ENCODE results near the gene ENDOV.

Gene ENDOV

GRCh38 chr17:80485846-80486245, 70.9 kb downstream of the ENDOV start:
- Histone ChIP-seq H3K36me3 (replicated peaks; ENCODE audit: low read depth, low read length) (no peaks in the 10 kb centered on the region), H3K9ac (ENCODE audit: low read length) (no peak overlapping the region), H3K4me3 (ENCODE audit: low read length) (no peak overlapping the region), H2AFZ (ENCODE audit: low read depth, low read length) (no peak overlapping the region), H3K9me3 (ENCODE audit: insufficient read depth, low read length) (no peaks in the 10 kb centered on the region), H3K27ac (ENCODE audit: low read length) (no peak overlapping the region), H3K27me3 (ENCODE audit: low read depth, low read length) (no peaks in the 10 kb centered on the region), H3K79me2 (ENCODE audit: low read length) (no peaks in the 10 kb centered on the region), H4K20me1 (ENCODE audit: insufficient read depth, low read length) (no peaks in the 10 kb centered on the region), H3K4me1 (ENCODE audit: low read length) (peaks cover 7% of the 10 kb centered on the region; the same call in 1 of the 2 replicates), H3K4me2 (ENCODE audit: low read length) (0 out of 2 replicates have a peak overlapping the region, but pooled peaks have one; percentile 9)
- no peak for TF ChIP-seq CTCF (IDR thresholded peaks at IDR 0.05; ENCODE audit: low read depth, low read length)
- TF ChIP-seq EZH2phosphoT487 (IDR thresholded peaks at IDR 0.05; ENCODE audit: low read depth) = no peak

- H3K4me3 ChIP-seq (ENCODE audit: low read length) = no peak overlapping the region
- no peak for TF ChIP-seq EZH2phosphoT487 (IDR thresholded peaks at IDR 0.05; ENCODE audit: low read depth)
- no peak for TF ChIP-seq CTCF (IDR thresholded peaks at IDR 0.05; ENCODE audit: low read depth, low read length)
- no peak overlapping the region for H3K4me2 ChIP-seq (ENCODE audit: low read length)
- H2AFZ ChIP-seq (ENCODE audit: low read depth, low read length) = no peak overlapping the region
- no peaks in the 10 kb centered on the region for H4K20me1 ChIP-seq (ENCODE audit: insufficient read depth, low read length)
- peaks cover 7% of the 10 kb centered on the region; the same call in 1 of the 2 replicates for H3K4me1 ChIP-seq (ENCODE audit: low read length)
- no peaks in the 10 kb centered on the region for H3K27me3 ChIP-seq (ENCODE audit: low read depth, low read length)
- no peak overlapping the region for H3K27ac ChIP-seq (ENCODE audit: low read length)
- H3K9ac ChIP-seq (ENCODE audit: low read length) = no peak overlapping the region
- H3K36me3 ChIP-seq (replicated peaks; ENCODE audit: low read depth, low read length) = no peaks in the 10 kb centered on the region
- no peaks in the 10 kb centered on the region for H3K9me3 ChIP-seq (ENCODE audit: insufficient read depth, low read length)
- no peaks in the 10 kb centered on the region for H3K79me2 ChIP-seq (ENCODE audit: low read length)
These were observed 71.7 kb downstream of the ENDOV start for GRCh38 chr17:80486692-80487091.

- no peaks in the 10 kb centered on the region for H4K20me1 ChIP-seq (ENCODE audit: insufficient read depth, low read length)
- H2AFZ ChIP-seq (ENCODE audit: low read depth, low read length) = no peak overlapping the region
- H3K27me3 ChIP-seq (ENCODE audit: low read depth, low read length) = no peaks in the 10 kb centered on the region
- H3K4me3 ChIP-seq (ENCODE audit: low read length) = no peak overlapping the region
- H3K4me1 ChIP-seq (ENCODE audit: low read length) = peaks cover 7% of the 10 kb centered on the region; the same call in 1 of the 2 replicates
- H3K79me2 ChIP-seq (ENCODE audit: low read length) = no peaks in the 10 kb centered on the region
- no peaks in the 10 kb centered on the region for H3K9me3 ChIP-seq (ENCODE audit: insufficient read depth, low read length)
- no peak overlapping the region for H3K9ac ChIP-seq (ENCODE audit: low read length)
- no peak for TF ChIP-seq EZH2phosphoT487 (IDR thresholded peaks at IDR 0.05; ENCODE audit: low read depth)
- TF ChIP-seq CTCF (IDR thresholded peaks at IDR 0.05; ENCODE audit: low read depth, low read length) = no peak
- no peak overlapping the region for H3K27ac ChIP-seq (ENCODE audit: low read length)
- H3K4me2 ChIP-seq (ENCODE audit: low read length) = no peak overlapping the region
- no peaks in the 10 kb centered on the region for H3K36me3 ChIP-seq (replicated peaks; ENCODE audit: low read depth, low read length)
These were observed 72.5 kb downstream of the ENDOV start for GRCh38 chr17:80487511-80487910.

All from OCI-LY3 (cell line).